ENCODE results near the gene AGTRAP.

The AGTRAP gene

GRCh38 chr1:11725616-11726015, 10.3 kb upstream of the AGTRAP start:
- peak; percentile 73 for DNase-seq (ENCODE audit: low read depth)
- no peak overlapping the region for H3K4me3 ChIP-seq (ENCODE audit: low read depth, low read length)
- TF ChIP-seq MAX (IDR thresholded peaks at IDR 0.05; ENCODE audit: low read depth, low read length): peak; percentile 35; the same call in 1 of the 2 replicates
- no peak for TF ChIP-seq CTCF (IDR thresholded peaks at IDR 0.05; ENCODE audit: low read depth, low read length)

- TF ChIP-seq POLR2A (IDR thresholded peaks at IDR 0.05; ENCODE audit: extremely low read depth, insufficient read length) (no peak), CTCF (IDR thresholded peaks at IDR 0.05; ENCODE audit: low read depth, low read length) (no peak), MAX (IDR thresholded peaks at IDR 0.05; ENCODE audit: low read depth, low read length) (no peak), MYC (IDR thresholded peaks at IDR 0.05; ENCODE audit: low read depth, low read length) (no peak)
- no peak for DNase-seq (ENCODE audit: low read depth)
- H3K4me3 ChIP-seq (ENCODE audit: low read depth, low read length): no peak overlapping the region
Observed at GRCh38 chr1:11727119-11727518, 8.8 kb upstream of the AGTRAP start.

GRCh38 chr1:11728126-11728806, 7.7 kb upstream of the AGTRAP start:
- no peak for TF ChIP-seq MYC (IDR thresholded peaks at IDR 0.05; ENCODE audit: low read depth, low read length)
- no peak for DNase-seq (ENCODE audit: low read depth)
- H3K4me3 ChIP-seq (ENCODE audit: low read depth, low read length): no peak overlapping the region

GRCh38 chr1:11729155-11729497, 6.8 kb upstream of the AGTRAP start:
- TF ChIP-seq MAX (IDR thresholded peaks at IDR 0.05; ENCODE audit: low read depth, low read length): no peak
- TF ChIP-seq CTCF (IDR thresholded peaks at IDR 0.05; ENCODE audit: low read depth, low read length): no peak
- TF ChIP-seq POLR2A (IDR thresholded peaks at IDR 0.05; ENCODE audit: extremely low read depth, insufficient read length): no peak
- TF ChIP-seq MYC (IDR thresholded peaks at IDR 0.05; ENCODE audit: low read depth, low read length): no peak
- H3K4me3 ChIP-seq (ENCODE audit: low read depth, low read length): no peak overlapping the region
- DNase-seq (ENCODE audit: low read depth): no peak

- TF ChIP-seq MAX (IDR thresholded peaks at IDR 0.05; ENCODE audit: low read depth, low read length) (0 out of 2 replicates have a peak, but pooled peaks have one; percentile 18), CTCF (IDR thresholded peaks at IDR 0.05; ENCODE audit: low read depth, low read length) (no peak)
- DNase-seq (ENCODE audit: low read depth): peak; percentile 74
- no peak overlapping the region for H3K4me3 ChIP-seq (ENCODE audit: low read depth, low read length)
Observed at GRCh38 chr1:11729498-11730428, 6.2 kb upstream of the AGTRAP start.

- peak; percentile 96 for DNase-seq (ENCODE audit: low read depth)
- no peak overlapping the region for H3K4me3 ChIP-seq (ENCODE audit: low read depth, low read length)
- TF ChIP-seq MAX (IDR thresholded peaks at IDR 0.05; ENCODE audit: low read depth, low read length): no peak; the same call in 1 of the 2 replicates
- no peak for TF ChIP-seq POLR2A (IDR thresholded peaks at IDR 0.05; ENCODE audit: extremely low read depth, insufficient read length)
- TF ChIP-seq MYC (IDR thresholded peaks at IDR 0.05; ENCODE audit: low read depth, low read length): peak; percentile 62; the same call in 1 of the 2 replicates
- no peak for TF ChIP-seq CTCF (IDR thresholded peaks at IDR 0.05; ENCODE audit: low read depth, low read length)
Observed at GRCh38 chr1:11730429-11730891, 5.5 kb upstream of the AGTRAP start.
